ENCODE measurements around the gene SERPINC1.
"Not testable (repeated sequence)": the region's sequence is repeated elsewhere in the genome, so short reads cannot be mapped to it uniquely, and the experiment has no call there.

Gene SERPINC1

DNA sequence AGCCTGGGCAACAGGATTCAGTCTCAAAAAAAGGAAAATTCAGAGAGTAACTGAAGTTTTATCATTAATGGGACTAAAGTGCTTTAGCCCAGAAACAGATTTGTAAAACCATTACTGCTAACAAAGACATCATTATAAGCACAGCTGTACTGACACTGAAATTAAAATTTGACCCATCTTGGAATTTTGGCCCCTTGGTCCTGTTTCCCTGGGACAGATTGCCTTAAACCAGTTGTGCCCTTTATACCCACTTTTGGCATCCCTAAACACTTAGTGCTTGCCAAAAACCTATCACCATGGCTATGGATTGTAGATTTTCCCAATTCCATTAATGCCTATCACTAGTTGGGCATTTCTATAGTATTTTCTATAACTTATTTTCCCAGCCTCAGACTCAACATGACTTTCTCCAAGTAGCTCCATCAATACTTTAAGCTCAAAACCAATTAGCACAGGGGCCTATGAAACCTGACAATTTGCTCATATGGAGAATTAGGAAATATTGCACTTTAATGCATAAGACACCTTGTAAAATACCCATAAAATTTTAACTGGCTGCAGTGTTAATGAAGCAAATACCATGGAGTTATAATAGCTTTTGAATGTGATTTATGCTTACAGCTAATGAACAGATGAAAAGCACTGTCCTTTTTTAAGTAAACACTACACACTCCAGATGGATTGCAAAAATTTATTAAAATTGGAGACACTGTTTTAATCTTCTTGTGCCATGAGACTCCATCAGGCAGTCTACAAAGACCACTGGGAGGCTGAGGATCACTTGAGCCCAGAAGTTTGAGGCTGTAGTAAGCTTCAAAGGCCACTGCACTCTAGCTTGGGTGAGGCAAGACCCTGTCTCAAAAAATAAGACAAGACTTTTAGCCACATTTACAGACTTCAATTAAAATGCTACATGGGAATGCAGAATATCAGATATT, 53.6 kb downstream of the SERPINC1 start:
- no peak for DNase-seq (ENCODE audit: low spot score)

DNA sequence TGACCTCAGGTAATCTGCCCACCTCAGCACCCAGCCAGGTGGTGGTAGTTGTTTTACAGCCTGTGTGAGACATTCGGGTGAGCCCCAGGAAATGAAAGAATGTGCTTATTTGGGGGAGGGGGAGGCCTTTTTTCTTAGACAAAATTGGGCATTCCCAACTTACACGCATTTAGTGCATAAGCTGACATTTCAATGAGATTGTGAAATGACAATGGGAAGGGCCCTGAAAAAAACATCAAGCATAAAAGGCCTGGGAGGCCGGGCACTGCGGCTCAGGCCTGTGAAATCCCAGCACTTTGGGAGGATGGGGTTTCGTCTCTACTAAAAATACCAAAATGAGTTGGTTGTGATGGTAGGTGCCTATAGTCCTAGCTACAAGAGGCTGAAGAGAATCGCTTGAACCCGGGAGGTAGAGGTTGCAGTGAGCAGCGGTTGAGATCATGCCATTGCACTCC, 54.3 kb downstream of the SERPINC1 start:
- DNase-seq (ENCODE audit: low spot score) = no peak

- not testable (repeated sequence) for DNase-seq (ENCODE audit: low spot score)
These were observed 54.9 kb downstream of the SERPINC1 start for GRCh38 chr1:173862146-173862768.

- no peak for DNase-seq (ENCODE audit: low spot score)
These were observed 55.4 kb downstream of the SERPINC1 start for GRCh38 chr1:173861731-173862145.

GRCh38 chr1:173860065-173860464, 57.1 kb downstream of the SERPINC1 start:
- DNase-seq (ENCODE audit: low spot score) = no peak

DNA sequence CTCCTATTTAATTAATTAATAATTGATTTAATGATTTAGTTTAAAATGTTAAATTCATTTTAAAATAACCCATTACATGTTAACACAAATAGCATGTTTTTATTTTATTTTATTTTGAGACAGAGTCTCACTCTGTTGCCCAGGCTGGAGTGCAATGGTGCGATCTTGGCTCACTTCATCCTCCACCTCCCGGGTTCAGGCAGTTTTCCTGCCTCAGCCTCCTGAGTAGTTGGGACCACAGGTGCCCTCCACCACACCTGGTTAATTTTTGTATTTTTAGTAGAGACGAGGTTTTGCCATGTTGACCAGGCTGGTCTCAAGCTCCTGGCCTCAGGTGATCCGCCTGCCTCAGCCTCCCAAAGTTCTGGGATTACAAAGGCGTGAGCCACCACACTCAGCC, 57.6 kb downstream of the SERPINC1 start:
- DNase-seq (ENCODE audit: low spot score) = not testable (repeated sequence)

GRCh38 chr1:173857363-173857917, 59.7 kb downstream of the SERPINC1 start:
- DNase-seq (ENCODE audit: low spot score) = no peak

DNA sequence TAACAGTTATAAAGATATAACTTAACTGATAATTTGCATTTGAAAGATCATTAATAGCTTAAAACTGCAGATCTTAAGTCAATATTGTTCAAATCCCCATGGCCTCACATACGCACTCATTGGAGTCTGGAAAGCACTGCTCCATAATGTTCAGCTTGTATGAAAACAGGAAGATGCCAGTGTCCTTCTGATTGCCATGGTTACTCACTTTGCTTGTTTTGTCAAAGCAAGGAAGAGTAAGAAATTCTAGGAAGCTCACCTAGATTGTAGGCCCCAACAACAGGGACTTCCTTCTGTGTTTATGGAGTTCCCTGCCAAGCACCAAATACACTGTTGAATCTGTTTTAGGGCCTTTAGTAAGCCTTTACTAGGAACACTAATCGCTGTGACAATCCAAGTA, 60.2 kb downstream of the SERPINC1 start:
- no peak for DNase-seq (ENCODE audit: low spot score)

- DNase-seq (ENCODE audit: low spot score) = no peak
These were observed 61.1 kb downstream of the SERPINC1 start for GRCh38 chr1:173856014-173856413.
